Neuronal stem cell (in vitro differentiated cells): Measurements from ENCODE around the gene SIDT2.

Source experiments
- DNase-seq: peaks from one replicate; pipeline ENCODE4 v3.0.0-alpha.2; 2013; ENCODE audit warnings: low spot score
- H2AFZ ChIP-seq: one replicate; pipeline ENCODE4 v1.6.1; 2013; ENCODE audit warnings: mild to moderate bottlenecking, low read length, inconsistent platforms
- H2AK5ac ChIP-seq: 2 replicates; pipeline ENCODE4 v1.6.1; 2013; ENCODE audit warnings: low read depth, mild to moderate bottlenecking, inconsistent platforms, low read length, moderate library complexity, mixed read lengths
- H2BK120ac ChIP-seq: 2 replicates; pipeline ENCODE4 v1.6.1; 2013; ENCODE audit warnings: low read depth, mild to moderate bottlenecking, inconsistent platforms, low read length, moderate library complexity, mixed read lengths
- H2BK12ac ChIP-seq: one replicate; pipeline ENCODE4 v1.6.1; 2013; ENCODE audit warnings: low read length, inconsistent platforms
- H2BK15ac ChIP-seq: 2 replicates; pipeline ENCODE4 v1.6.1; 2013; ENCODE audit warnings: mild to moderate bottlenecking, low read length, inconsistent platforms, mixed read lengths
- H2BK5ac ChIP-seq: one replicate; pipeline ENCODE4 v1.6.1; 2013; ENCODE audit warnings: inconsistent platforms, mild to moderate bottlenecking, low read length, moderate library complexity
- H3K14ac ChIP-seq: one replicate; pipeline ENCODE4 v1.6.1; 2013; ENCODE audit warnings: low read length, inconsistent platforms
- H3K18ac ChIP-seq: 2 replicates; pipeline ENCODE4 v1.6.1; 2013; ENCODE audit warnings: low read length, inconsistent platforms
- H3K23ac ChIP-seq: 2 replicates; pipeline ENCODE4 v1.6.1; 2013; ENCODE audit warnings: low read depth, mild to moderate bottlenecking, mixed read lengths, low read length, inconsistent platforms; ENCODE audit not compliant: poor library complexity
- H3K27ac ChIP-seq: replicated peaks from 3 replicates; pipeline ENCODE4 v1.5.1; 2013; ENCODE audit warnings: low read length, inconsistent platforms
- H3K27me3 ChIP-seq, 3 experiments: 2 replicates each; pipeline ENCODE4 v1.6.1; 2013; ENCODE audit warnings: low read length in 3 of 3, mild to moderate bottlenecking in 2 of 3, inconsistent platforms in 1 of 3, low read depth in 1 of 3, mixed read lengths in 1 of 3, moderate library complexity in 1 of 3; ENCODE audit not compliant: control insufficient read depth in 3 of 3, insufficient read depth in 3 of 3
- H3K36me3 ChIP-seq, 2 donors: replicated peaks in 1 of 2; 2 replicates each; pipeline ENCODE4 v1.6.1; 2013; ENCODE audit warnings: low read length in 2 of 2; ENCODE audit not compliant: control insufficient read depth in 2 of 2, insufficient read depth in 2 of 2
- H3K4ac ChIP-seq: 2 replicates; pipeline ENCODE4 v1.6.1; 2013; ENCODE audit warnings: inconsistent platforms, mild to moderate bottlenecking, low read length, moderate library complexity
- H3K4me1 ChIP-seq, 2 donors: 1 replicate in 1 of 2; 2 replicates in 1 of 2; pipeline ENCODE4 v1.6.1; 2013; ENCODE audit warnings: low read length in 2 of 2, low read depth in 1 of 2; ENCODE audit not compliant: control insufficient read depth in 2 of 2, insufficient read depth in 1 of 2
- H3K4me2 ChIP-seq: one replicate; pipeline ENCODE4 v1.6.1; 2013; ENCODE audit warnings: mild to moderate bottlenecking, low read length, inconsistent platforms; ENCODE audit not compliant: insufficient read depth, poor library complexity, severe bottlenecking
- H3K4me3 ChIP-seq, 2 donors: 2 replicates each; pipeline ENCODE4 v1.5.1; 2013; ENCODE audit warnings: low read length in 2 of 2, mild to moderate bottlenecking in 2 of 2, inconsistent platforms in 1 of 2, moderate library complexity in 1 of 2
- H3K79me1 ChIP-seq: one replicate; pipeline ENCODE4 v1.6.1; 2013; ENCODE audit warnings: low read depth, mild to moderate bottlenecking, inconsistent platforms, low read length, moderate library complexity
- H3K9ac ChIP-seq: one replicate; pipeline ENCODE4 v1.6.1; 2013; ENCODE audit warnings: mild to moderate bottlenecking, low read depth, low read length, inconsistent platforms; ENCODE audit not compliant: poor library complexity
- H3K9me3 ChIP-seq, 2 donors: replicated peaks in 1 of 2; 2 replicates each; pipeline versions ENCODE3 to v1.6.1; 2013; ENCODE audit warnings: low read length in 2 of 2, mild to moderate bottlenecking in 2 of 2, inconsistent platforms in 1 of 2, low read depth in 1 of 2, mixed read lengths in 1 of 2, moderate library complexity in 1 of 2; ENCODE audit not compliant: control insufficient read depth in 2 of 2, insufficient read depth in 1 of 2
- H4K8ac ChIP-seq: one replicate; pipeline ENCODE4 v1.6.1; 2013; ENCODE audit warnings: low read depth, mild to moderate bottlenecking, inconsistent platforms, low read length, moderate library complexity
- H4K91ac ChIP-seq: one replicate; pipeline ENCODE4 v1.6.1; 2013; ENCODE audit warnings: low read length, low read depth, mild to moderate bottlenecking, inconsistent platforms; ENCODE audit not compliant: poor library complexity
- WGBS, 2 donors: extraction: QIAGEN DNeasy Blood & Tissue Kit; methylation state at CpG; one replicate each; pipeline ENCODE4 v1.1.7; 2013; ENCODE audit warnings: missing lambda C conversion rate in 2 of 2, mixed read lengths in 1 of 2; ENCODE audit not compliant: insufficient read length in 2 of 2, insufficient replicate concordance in 1 of 2; ENCODE audit errors: extremely low coverage in 2 of 2; 5-methylcytosine and 5-hydroxymethylcytosine counted together

Gene SIDT2

DNA sequence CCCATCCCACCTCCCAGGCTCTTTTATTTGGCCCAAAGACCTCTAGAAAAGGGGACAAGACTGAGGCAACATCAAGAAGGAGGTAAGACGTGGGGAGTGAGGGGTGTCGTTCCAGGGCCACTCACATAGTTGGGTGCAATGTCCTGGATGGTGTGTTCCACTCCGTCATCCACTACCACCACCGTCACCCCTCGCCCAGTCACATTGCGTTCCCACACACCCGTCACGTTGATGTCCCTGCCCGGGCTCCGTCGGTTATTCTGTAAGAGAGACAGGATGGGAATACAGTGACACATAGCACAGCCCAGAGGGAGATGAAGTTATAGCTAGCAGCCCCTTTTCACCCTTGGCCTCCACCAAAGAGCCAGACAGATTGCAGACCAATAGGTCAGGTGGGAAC, 49.5 kb downstream of the SIDT2 start:
- no peak overlapping the region for H2AFZ ChIP-seq
- no peak overlapping the region for H3K18ac ChIP-seq
- no peak overlapping the region for H2AK5ac ChIP-seq
- no peak overlapping the region for H3K27ac ChIP-seq
- H3K4me1 ChIP-seq = peaks cover 2 to 4% of the 10 kb centered on the region in 2 donors
- no peaks in the 10 kb centered on the region for H3K27me3 ChIP-seq
- no peak overlapping the region for H3K14ac ChIP-seq
- no peak overlapping the region for H4K91ac ChIP-seq
- H3K36me3 ChIP-seq = peaks cover 26 to 51% of the 10 kb centered on the region in 2 donors
- no peak overlapping the region for H3K4ac ChIP-seq
- H4K8ac ChIP-seq = no peak overlapping the region
- no peak overlapping the region for H3K4me2 ChIP-seq
- DNase-seq = no peak
- no peak overlapping the region for H2BK15ac ChIP-seq
- no CpG with 5 or more reads among the region's 11 CpGs for WGBS, 2 donors
- H3K9me3 ChIP-seq = no peaks in the 10 kb centered on the region
- no peak overlapping the region for H3K4me3 ChIP-seq
- H3K9ac ChIP-seq = no peak overlapping the region
- H2BK12ac ChIP-seq = no peak overlapping the region
- H2BK5ac ChIP-seq = no peak overlapping the region
- no peak overlapping the region for H2BK120ac ChIP-seq
- H3K23ac ChIP-seq = no peak overlapping the region
- peaks cover 4% of the 10 kb centered on the region for H3K79me1 ChIP-seq

DNA sequence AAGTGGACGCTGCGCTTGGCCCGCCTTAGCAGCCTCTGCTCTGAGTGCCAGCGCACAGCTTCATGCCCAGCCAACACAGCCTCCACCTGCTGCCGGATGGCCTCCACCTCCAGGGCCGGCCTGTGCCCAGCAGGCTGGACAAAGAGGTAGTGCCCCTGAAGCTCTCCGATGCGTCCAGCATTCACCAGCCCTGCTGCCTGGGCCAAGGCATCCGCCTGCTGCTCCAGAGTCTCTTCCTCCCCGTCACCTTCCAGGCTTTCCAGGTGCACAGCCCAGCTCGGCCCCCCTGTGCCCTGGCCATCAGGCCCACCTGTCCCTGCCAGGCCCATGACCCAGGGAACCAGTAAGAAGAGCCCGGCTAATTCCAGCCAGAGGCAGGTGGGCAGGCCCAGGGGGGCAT, 50.9 kb downstream of the SIDT2 start:
- Histone ChIP-seq H4K91ac (no peak overlapping the region), H2AFZ (no peak overlapping the region), H3K27ac (no peak overlapping the region), H3K4me2 (no peak overlapping the region), H2BK120ac (no peak overlapping the region), H3K27me3 (no peaks in the 10 kb centered on the region), H4K8ac (no peak overlapping the region), H3K9ac (no peak overlapping the region), H3K14ac (no peak overlapping the region), H3K79me1 (peaks cover 4% of the 10 kb centered on the region), H2AK5ac (no peak overlapping the region), H3K18ac (peak overlapping the region; percentile 58), H2BK5ac (no peak overlapping the region), H3K4me1 (peaks cover 2 to 6% of the 10 kb centered on the region in 2 donors), H3K4me3 (no peak overlapping the region), H3K23ac (peak overlapping the region; percentile 38), H2BK15ac (no peak overlapping the region), H2BK12ac (no peak overlapping the region), H3K36me3 (peaks cover 17 to 42% of the 10 kb centered on the region in 2 donors), H3K4ac (no peak overlapping the region), H3K9me3 (no peaks in the 10 kb centered on the region)
- no peak for DNase-seq
- WGBS, 2 donors = no CpG with 5 or more reads among the region's 12 CpGs

- no peak overlapping the region for H2BK120ac ChIP-seq
- H2BK5ac ChIP-seq = no peak overlapping the region
- no CpG with 5 or more reads among the region's 5 CpGs for WGBS, 2 donors
- no peak overlapping the region for H2BK12ac ChIP-seq
- no peaks in the 10 kb centered on the region for H3K9me3 ChIP-seq
- peaks cover 15 to 43% of the 10 kb centered on the region in 2 donors for H3K36me3 ChIP-seq
- no peak overlapping the region for H3K27ac ChIP-seq
- no peak overlapping the region for H3K9ac ChIP-seq
- no peak overlapping the region for H3K18ac ChIP-seq
- no peak overlapping the region for H3K14ac ChIP-seq
- no peak overlapping the region for H2AK5ac ChIP-seq
- no peak overlapping the region for H3K4me2 ChIP-seq
- no peak overlapping the region for H3K4ac ChIP-seq
- H2AFZ ChIP-seq = no peak overlapping the region
- H3K27me3 ChIP-seq = no peaks in the 10 kb centered on the region
- no peak overlapping the region for H4K8ac ChIP-seq
- peak overlapping the region in 1 of 2 donors; percentile 6 for H3K4me3 ChIP-seq
- H3K4me1 ChIP-seq = peaks cover 1 to 6% of the 10 kb centered on the region in 2 donors
- no peak overlapping the region for H4K91ac ChIP-seq
- H3K79me1 ChIP-seq = peaks cover 4% of the 10 kb centered on the region
- no peak for DNase-seq
- no peak overlapping the region for H3K23ac ChIP-seq
- no peak overlapping the region for H2BK15ac ChIP-seq
Observed at GRCh38 chr11:117229931-117230285, 51.4 kb downstream of the SIDT2 start.

- H3K27me3 ChIP-seq = no peaks in the 10 kb centered on the region
- H3K9me3 ChIP-seq = no peaks in the 10 kb centered on the region
- H3K23ac ChIP-seq = no peak overlapping the region
- no peak overlapping the region for H2BK15ac ChIP-seq
- H3K27ac ChIP-seq = no peak overlapping the region
- H3K14ac ChIP-seq = no peak overlapping the region
- H2BK12ac ChIP-seq = no peak overlapping the region
- WGBS, 2 donors = no CpG with 5 or more reads among the region's 12 CpGs
- H3K4me1 ChIP-seq = peaks cover 1 to 6% of the 10 kb centered on the region in 2 donors
- H3K4me3 ChIP-seq = peak overlapping the region in 1 of 2 donors; percentile 99
- H3K4me2 ChIP-seq = no peak overlapping the region
- H3K18ac ChIP-seq = no peak overlapping the region
- no peak overlapping the region for H2AFZ ChIP-seq
- H4K91ac ChIP-seq = no peak overlapping the region
- H2BK5ac ChIP-seq = no peak overlapping the region
- no peak overlapping the region for H2AK5ac ChIP-seq
- H3K4ac ChIP-seq = no peak overlapping the region
- no peak overlapping the region for H3K9ac ChIP-seq
- peaks cover 4% of the 10 kb centered on the region for H3K79me1 ChIP-seq
- H4K8ac ChIP-seq = no peak overlapping the region
- no peak overlapping the region for H2BK120ac ChIP-seq
- DNase-seq = no peak
- H3K36me3 ChIP-seq = peaks cover 13 to 43% of the 10 kb centered on the region in 2 donors
Observed at GRCh38 chr11:117230286-117230961, 51.9 kb downstream of the SIDT2 start.
